ENCODE results near the gene TDRD5. TPM values are rescaled to one million over a fixed set of nuclear protein-coding genes. Genes with fewer than 3 reads are reported as not detected.

TDRD5 gene
- total RNA-seq, 1 experiment from 2014 or later, result 0.66 TPM

DNA sequence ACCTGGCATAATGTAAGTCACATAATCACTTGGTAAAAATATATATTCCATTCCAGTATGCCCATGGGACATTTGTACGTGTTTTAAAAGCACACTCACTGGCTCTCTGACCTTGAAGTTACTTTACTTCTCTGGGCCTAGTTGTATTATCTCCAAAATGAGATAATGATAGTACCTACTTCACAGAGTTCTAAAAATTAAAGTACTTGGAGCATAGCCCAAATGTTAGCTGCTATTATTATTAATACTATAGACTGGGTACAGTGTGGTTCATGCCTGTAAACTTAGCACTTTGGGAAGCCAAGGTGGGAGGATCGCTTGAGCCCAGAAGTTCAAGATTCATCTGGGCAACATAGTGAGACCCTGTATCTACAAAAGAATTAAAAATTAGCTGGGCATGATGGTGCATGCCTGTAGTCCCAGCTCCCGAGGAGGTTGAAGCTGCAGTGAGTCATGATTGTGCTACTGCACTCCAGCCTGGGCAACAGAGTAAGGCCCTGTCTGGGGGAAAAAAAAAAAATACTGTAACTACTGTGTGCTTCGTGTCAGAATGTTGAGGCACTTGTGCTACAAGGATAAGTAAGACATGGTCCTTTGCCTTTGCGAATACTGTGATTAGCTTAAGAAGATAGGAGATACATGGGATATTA lies 45.7 kb downstream of the TDRD5 start:
- ChIA-PET POLR2A (no interaction called here), CTCF (no interaction called here)
- Mint-ChIP-seq H3K4me3 (no peak overlapping the region), H3K27me3 (ENCODE audit: low read depth) (no peaks in the 10 kb centered on the region), H3K36me3 (no peaks in the 10 kb centered on the region), H3K9me3 (no peaks in the 10 kb centered on the region), H3K4me1 (no peaks in the 10 kb centered on the region), H3K27ac (no peak overlapping the region)
- DNase-seq (ENCODE audit: low spot score), result no peak
- no peak for ATAC-seq
- TF ChIP-seq ZNF232 (CRISPR knock-in tag; IDR thresholded peaks at IDR 0.05) (no peak), JUN (CRISPR knock-in tag; IDR thresholded peaks at IDR 0.05) (no peak)

DNA sequence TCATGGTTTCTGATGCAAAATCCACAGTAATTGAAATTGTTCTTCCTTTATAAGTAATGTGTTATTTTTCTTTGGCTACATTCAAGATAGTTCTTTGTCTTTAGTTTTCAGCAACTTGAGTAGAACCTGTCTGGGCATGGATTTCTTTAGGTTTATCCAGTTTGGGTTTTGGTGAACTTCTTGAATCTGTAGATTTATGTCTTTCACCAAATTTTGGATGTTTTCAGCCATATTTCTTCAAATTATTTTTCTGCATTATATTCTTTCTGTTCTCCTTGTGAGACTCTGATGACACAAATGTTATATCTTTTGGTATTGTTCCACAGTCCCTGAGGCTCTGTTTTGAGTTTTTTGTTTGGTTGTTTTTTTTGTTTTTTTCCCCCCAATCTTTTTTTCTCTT lies 69.4 kb downstream of the TDRD5 start:
- H3K4me1 Mint-ChIP-seq, result no peaks in the 10 kb centered on the region
- ChIA-PET CTCF (no interaction called here), POLR2A (no interaction called here)
- peaks cover 7% of the 10 kb centered on the region for H3K9me3 Mint-ChIP-seq
- H3K27me3 Mint-ChIP-seq (ENCODE audit: low read depth), result no peaks in the 10 kb centered on the region
- ATAC-seq (no peak), DNase-seq (ENCODE audit: low spot score) (no peak)
- H3K27ac Mint-ChIP-seq, result no peak overlapping the region
- no peak overlapping the region for H3K4me3 Mint-ChIP-seq
- peaks cover 6% of the 10 kb centered on the region; the same call in 1 of the 2 replicates for H3K36me3 Mint-ChIP-seq
- TF ChIP-seq, protein P1, sequence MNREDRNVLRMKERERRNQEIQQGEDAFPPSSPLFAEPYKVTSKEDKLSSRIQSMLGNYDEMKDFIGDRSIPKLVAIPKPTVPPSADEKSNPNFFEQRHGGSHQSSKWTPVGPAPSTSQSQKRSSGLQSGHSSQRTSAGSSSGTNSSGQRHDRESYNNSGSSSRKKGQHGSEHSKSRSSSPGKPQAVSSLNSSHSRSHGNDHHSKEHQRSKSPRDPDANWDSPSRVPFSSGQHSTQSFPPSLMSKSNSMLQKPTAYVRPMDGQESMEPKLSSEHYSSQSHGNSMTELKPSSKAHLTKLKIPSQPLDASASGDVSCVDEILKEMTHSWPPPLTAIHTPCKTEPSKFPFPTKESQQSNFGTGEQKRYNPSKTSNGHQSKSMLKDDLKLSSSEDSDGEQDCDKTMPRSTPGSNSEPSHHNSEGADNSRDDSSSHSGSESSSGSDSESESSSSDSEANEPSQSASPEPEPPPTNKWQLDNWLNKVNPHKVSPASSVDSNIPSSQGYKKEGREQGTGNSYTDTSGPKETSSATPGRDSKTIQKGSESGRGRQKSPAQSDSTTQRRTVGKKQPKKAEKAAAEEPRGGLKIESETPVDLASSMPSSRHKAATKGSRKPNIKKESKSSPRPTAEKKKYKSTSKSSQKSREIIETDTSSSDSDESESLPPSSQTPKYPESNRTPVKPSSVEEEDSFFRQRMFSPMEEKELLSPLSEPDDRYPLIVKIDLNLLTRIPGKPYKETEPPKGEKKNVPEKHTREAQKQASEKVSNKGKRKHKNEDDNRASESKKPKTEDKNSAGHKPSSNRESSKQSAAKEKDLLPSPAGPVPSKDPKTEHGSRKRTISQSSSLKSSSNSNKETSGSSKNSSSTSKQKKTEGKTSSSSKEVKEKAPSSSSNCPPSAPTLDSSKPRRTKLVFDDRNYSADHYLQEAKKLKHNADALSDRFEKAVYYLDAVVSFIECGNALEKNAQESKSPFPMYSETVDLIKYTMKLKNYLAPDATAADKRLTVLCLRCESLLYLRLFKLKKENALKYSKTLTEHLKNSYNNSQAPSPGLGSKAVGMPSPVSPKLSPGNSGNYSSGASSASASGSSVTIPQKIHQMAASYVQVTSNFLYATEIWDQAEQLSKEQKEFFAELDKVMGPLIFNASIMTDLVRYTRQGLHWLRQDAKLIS (CRISPR knock-in tag; IDR thresholded peaks at IDR 0.05; ENCODE audit: borderline replicate concordance), result no peak
- TF ChIP-seq, protein P2, sequence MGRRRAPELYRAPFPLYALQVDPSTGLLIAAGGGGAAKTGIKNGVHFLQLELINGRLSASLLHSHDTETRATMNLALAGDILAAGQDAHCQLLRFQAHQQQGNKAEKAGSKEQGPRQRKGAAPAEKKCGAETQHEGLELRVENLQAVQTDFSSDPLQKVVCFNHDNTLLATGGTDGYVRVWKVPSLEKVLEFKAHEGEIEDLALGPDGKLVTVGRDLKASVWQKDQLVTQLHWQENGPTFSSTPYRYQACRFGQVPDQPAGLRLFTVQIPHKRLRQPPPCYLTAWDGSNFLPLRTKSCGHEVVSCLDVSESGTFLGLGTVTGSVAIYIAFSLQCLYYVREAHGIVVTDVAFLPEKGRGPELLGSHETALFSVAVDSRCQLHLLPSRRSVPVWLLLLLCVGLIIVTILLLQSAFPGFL (CRISPR knock-in tag; IDR thresholded peaks at IDR 0.05; ENCODE audit: borderline replicate concordance), result no peak
- TF ChIP-seq GRHL2 (CRISPR knock-in tag; IDR thresholded peaks at IDR 0.05; ENCODE audit: insufficient replicate concordance, severe bottlenecking) (no peak), ZNF232 (CRISPR knock-in tag; IDR thresholded peaks at IDR 0.05) (no peak)

DNA sequence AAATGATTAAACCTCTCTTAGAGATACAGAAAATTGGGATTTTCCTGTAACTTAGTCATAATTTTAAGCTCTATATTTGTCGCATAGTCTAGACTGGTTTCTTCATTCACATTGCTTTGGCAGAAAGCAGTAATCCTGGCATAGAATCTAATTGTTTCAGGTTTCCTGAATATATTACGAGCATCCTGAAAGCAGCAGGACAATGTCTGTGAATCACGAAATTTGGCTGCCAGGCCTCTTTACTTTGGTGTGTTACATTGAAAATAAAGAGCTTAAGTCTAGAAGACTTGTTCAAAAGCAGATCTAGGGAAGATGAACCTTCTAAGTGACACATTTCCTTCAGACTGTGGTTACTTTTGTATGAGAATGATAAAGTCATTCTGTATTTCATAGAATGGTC lies 72.2 kb downstream of the TDRD5 start:
- no peak for DNase-seq (ENCODE audit: low spot score)
- no peaks in the 10 kb centered on the region for H3K27me3 Mint-ChIP-seq (ENCODE audit: low read depth)
- CTCF ChIA-PET, result interaction anchor here (1.3 kb wide), 1 partner anchor 216 kb away, joined by 4 read pairs; no protein-coding TSS in a partner anchor
- no peaks in the 10 kb centered on the region for H3K36me3 Mint-ChIP-seq
- H3K9me3 Mint-ChIP-seq, result no peaks in the 10 kb centered on the region
- no peak overlapping the region for H3K4me3 Mint-ChIP-seq
- H3K4me1 Mint-ChIP-seq, result no peaks in the 10 kb centered on the region
- no peak overlapping the region for H3K27ac Mint-ChIP-seq
- no peak for TF ChIP-seq NR2C2 (CRISPR knock-in tag; IDR thresholded peaks at IDR 0.05)
- no peak for TF ChIP-seq ZNF121 (CRISPR knock-in tag; IDR thresholded peaks at IDR 0.05)
- TF ChIP-seq, protein P3, sequence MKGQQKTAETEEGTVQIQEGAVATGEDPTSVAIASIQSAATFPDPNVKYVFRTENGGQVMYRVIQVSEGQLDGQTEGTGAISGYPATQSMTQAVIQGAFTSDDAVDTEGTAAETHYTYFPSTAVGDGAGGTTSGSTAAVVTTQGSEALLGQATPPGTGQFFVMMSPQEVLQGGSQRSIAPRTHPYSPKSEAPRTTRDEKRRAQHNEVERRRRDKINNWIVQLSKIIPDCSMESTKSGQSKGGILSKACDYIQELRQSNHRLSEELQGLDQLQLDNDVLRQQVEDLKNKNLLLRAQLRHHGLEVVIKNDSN (CRISPR knock-in tag; IDR thresholded peaks at IDR 0.05), result no peak
- TF ChIP-seq ZNF263 (CRISPR knock-in tag; IDR thresholded peaks at IDR 0.05; ENCODE audit: low read depth), result no peak
- TF ChIP-seq, protein P4, sequence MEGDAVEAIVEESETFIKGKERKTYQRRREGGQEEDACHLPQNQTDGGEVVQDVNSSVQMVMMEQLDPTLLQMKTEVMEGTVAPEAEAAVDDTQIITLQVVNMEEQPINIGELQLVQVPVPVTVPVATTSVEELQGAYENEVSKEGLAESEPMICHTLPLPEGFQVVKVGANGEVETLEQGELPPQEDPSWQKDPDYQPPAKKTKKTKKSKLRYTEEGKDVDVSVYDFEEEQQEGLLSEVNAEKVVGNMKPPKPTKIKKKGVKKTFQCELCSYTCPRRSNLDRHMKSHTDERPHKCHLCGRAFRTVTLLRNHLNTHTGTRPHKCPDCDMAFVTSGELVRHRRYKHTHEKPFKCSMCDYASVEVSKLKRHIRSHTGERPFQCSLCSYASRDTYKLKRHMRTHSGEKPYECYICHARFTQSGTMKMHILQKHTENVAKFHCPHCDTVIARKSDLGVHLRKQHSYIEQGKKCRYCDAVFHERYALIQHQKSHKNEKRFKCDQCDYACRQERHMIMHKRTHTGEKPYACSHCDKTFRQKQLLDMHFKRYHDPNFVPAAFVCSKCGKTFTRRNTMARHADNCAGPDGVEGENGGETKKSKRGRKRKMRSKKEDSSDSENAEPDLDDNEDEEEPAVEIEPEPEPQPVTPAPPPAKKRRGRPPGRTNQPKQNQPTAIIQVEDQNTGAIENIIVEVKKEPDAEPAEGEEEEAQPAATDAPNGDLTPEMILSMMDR (IDR thresholded peaks at IDR 0.05), result no peak
- no peak for TF ChIP-seq TEAD4 (CRISPR knock-in tag; IDR thresholded peaks at IDR 0.05)
- ATAC-seq, result no peak
- POLR2A ChIA-PET, result no interaction called here

Data from WTC11 (cell line).